HG03039 (cell line): ENCODE measurements around the gene MITF.

Source experiments
- ATAC-seq: cut with Tn5 transposase; IDR thresholded peaks from one replicate; pipeline ENCODE4 v1.9.1; 2021; ENCODE audit warnings: mild to moderate bottlenecking, moderate library complexity; ENCODE audit not compliant: unreplicated experiment

Gene MITF

GRCh38 chr3:69752241-69752640 is 13.0 kb downstream of the MITF start:
- no peak for ATAC-seq

DNA sequence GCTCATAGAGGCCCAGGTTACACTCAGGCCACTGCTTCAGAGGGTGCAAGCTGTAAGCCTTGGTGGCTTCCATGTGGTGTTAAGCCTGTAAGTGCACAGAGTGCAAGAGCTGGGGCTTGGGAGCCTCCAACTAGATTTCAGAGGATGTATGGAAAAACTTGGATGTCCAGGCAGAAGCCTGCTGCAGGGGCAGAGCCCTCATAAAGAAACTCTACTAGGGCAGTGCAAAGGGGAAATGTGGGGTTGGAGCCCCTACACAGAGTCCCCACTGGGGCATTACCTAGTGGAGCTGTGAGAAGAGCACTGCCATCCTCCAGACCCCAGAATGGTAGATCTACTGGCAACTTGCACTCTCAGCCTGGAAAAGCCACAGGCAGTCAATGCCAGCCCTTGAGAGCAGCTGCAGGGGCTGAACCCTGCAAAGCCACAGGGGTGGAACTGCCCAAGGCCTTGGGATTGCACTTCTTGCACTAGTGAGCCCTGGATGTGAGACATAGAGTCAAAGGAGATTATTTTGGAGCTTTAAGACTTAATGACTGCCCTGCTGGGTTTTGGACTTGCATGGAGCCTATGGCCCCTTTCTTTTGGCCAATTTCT is 14.0 kb downstream of the MITF start:
- ATAC-seq: no peak

- no peak for ATAC-seq
These were observed 16.5 kb downstream of the MITF start for GRCh38 chr3:69755795-69756194.

DNA sequence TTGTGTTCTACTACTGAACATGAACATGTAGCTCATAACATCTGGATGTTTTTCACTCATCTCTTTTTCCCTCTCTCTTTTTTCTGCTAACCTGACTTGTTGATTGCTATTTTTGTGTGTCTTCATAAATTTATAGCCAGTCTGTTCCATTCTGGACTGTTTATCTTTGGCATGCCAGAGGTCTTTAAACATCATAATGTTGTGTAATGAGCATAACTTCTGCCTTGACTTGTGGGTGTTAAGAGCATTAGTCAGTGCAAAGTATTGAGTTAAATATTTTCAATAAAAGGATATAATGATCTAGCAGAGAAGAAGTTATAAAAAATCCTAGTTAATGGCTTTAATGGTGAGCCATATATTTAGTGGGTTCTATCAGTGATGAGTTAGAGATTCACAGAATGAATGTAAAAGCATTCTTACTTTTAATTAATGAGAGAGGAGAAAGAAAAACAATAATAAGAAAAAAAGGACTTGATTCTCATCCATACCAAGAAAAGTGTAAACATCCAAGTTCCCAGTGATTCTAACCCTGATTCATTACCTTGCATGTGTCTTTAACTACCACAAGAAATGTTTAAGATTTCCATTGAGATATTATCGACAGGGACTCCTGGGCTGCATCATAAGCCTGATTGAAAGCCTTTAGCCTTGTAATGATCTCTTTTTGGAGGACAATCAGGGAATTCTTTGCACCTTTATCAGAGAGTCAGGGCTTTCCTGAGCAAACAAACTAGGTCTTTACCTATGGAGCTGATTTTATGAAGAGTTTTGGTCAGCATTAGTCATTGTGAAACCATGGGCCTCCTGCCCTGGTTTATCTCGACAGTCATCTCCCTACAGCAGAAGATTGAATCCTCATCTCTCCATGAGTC is 22.9 kb downstream of the MITF start:
- ATAC-seq: peak; percentile 54

- peak; percentile 16 for ATAC-seq
These were observed 23.5 kb downstream of the MITF start for GRCh38 chr3:69762768-69763229.

DNA sequence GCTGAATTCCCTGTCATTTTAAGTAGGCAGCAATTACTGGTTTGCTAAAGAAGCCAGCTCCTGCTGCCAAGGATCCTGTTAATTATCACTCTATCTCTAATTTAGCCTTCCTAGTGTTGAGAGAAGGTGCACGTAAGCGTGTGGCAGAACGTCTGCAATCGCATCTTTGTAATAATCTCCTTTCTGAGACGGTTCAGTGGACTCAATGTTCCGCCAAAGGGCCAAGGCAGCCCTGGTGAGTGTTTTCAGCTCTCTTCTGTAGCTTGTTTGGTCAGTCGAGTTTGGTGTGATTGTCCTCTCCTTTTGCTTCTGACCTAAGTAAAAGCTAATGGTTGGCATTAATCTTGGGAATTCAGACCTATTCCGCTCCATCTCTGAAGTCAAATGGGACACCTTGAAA is 24.2 kb downstream of the MITF start:
- ATAC-seq: no peak

DNA sequence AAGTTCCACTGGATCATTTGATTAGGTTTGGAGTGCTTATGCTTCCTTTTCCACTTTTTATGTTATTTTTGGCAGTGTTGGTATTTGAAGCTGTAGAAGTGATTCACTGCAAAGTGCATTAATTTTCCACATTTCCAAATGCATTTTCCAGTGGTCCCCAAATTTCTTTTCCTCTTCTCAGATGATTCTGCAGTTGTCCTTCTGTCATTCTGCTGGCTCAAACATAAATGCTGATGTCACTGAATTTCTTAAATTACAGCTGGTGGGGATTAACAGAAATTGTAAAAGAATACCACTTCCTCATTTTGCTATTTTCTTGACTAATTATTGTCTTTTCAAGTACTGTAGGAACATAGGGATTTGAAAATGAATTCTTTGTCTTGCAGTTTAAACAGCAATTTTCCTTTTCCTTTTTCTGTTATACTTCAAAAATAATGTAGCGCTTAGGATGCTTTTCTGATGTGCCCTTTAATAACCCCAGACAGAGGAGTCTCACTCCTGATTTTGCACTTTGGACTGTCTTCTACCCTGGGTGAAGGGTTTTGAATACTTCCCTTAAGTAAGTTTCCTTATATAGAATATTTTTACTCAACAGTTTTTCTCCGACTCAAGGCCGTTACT is 25.0 kb downstream of the MITF start:
- ATAC-seq: no peak

GRCh38 chr3:69764861-69765260 is 25.6 kb downstream of the MITF start:
- ATAC-seq: no peak

DNA sequence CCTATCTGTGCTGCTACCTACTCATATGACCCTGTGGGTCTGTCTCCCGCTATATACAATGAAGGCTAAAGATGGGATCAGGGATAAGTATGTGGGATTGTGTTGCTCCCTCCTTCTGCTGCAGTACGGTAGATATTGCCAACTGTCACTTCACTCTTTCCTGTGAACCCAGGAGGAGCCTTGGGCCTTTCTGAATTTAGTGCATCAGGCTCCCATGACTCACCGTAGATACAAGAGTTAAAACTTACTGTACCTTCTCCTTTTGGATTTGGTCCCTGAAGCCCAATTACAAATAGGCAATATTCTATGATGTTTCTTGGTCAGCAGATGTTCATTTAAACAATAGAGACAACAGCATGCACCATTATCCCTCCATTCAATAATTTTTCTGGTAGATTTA is 27.4 kb downstream of the MITF start:
- ATAC-seq: no peak

GRCh38 chr3:69767571-69767970 is 28.3 kb downstream of the MITF start:
- no peak for ATAC-seq

DNA sequence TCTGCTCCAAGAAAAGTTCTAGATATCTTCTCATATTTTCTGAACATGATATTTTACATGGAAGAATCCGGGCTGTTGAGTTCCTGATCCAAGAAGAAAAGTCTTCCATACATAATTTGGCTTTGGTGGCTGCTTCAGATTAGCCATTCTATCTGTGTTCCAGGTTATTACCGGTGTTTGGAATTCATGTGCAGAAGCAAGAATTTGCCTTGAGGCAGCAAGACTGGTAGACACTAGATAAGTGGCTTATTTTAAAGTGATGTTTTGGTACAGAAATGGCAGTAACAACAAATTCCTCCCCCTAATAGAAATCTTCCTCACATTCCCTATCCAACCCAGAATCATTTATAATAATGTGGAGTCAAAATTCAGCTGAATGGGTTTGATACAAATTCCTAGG is 29.2 kb downstream of the MITF start:
- no peak for ATAC-seq

- ATAC-seq: no peak
These were observed 31.0 kb downstream of the MITF start for GRCh38 chr3:69770219-69770618.

DNA sequence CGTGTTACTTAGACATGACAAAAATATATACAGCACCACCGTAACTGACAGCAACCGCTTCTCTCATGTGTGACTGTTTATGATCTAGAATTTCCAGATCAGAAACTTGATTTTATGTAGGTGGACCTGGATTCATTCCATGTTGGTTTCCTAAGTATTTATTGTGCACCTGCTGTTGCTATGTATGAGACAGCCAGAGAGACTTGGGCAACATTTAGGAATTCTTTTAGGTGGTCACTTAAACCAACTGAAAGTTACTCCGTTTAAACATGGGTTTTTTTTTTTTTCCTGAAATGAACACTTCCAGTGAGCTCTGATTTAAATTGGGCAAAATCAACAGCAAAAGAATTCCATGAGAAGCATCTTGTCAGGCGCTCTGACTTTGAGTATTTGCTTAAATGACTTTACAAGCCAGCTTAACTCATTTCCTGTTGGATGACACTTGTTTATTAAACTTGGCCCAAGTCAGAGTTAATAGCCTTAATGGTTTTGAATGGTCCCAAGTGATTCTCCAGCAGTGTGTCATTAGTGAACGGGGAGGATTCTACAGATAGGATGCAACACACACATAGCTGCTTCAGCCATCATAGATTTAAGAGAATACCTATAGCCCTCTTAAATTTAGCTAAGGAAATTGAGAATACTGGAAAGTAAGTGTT is 31.8 kb downstream of the MITF start:
- no peak for ATAC-seq

- ATAC-seq: no peak
These were observed 33.0 kb downstream of the MITF start for GRCh38 chr3:69772152-69772867.

DNA sequence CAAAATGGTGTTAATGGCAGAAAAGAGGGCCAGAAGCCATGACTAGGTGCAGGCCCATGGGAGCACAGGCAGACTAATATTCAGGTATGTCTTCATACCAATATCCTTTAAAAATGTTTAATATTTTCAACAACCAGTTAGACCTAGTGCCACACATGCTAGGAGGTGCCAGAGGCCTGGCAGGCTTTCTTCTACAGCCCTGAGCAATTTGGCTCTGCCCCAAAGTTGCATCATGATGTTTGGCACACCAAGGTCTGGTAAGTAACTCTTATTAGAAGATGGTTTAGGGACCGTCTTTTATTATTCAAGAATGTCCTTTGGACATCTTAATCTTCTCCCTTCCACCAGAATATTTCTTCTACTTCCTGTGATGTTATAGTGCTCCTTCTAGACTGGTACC is 34.8 kb downstream of the MITF start:
- ATAC-seq: no peak

DNA sequence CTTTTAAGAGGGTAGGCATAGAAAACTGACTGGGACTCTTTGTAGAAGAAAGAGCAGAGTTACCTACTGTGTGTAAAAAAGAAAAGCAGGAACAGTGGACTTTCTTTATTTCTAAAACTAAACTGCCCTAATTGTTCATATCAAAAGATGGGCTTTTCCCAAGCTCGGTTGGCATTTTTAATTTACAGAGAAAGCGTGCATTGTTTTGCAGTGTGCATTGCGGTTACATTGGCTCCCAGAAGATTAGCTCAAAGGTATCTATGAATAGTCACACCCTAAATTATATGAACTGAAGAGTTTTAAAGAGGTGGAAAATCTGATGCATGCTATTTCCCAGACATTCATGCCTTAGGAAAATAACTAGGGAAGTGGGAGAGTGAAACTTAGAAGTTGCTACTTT is 36.5 kb downstream of the MITF start:
- no peak for ATAC-seq

- no peak for ATAC-seq
These were observed 37.0 kb downstream of the MITF start for GRCh38 chr3:69776289-69776688.

- no peak for ATAC-seq
These were observed 37.8 kb downstream of the MITF start for GRCh38 chr3:69776920-69777581.

DNA sequence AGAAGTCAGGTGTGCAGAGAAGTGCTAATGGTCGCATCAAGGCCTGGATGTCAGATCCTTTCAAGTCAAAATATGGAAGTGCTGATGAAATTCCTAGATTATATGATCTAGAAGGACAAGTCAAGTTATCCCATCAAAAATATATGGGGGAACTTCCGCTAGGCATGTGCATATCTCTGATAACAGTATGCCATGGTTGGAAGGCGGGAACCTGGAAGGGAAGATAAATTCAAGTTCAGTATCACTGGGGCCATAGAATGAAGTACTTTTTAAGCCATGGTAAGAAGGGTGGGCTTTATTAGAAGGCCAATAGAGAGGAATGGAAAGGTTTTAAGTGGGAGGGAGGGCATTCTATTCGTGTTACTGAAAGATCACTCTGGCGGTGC is 38.3 kb downstream of the MITF start:
- no peak for ATAC-seq

GRCh38 chr3:69781593-69781992 is 42.3 kb downstream of the MITF start:
- no peak for ATAC-seq
